Right renal pelvis (tissue), 4 donors: ENCODE data around the gene TMED7. TPM values are rescaled to one million over a fixed set of nuclear protein-coding genes. Genes with fewer than 3 reads are reported as not detected.

Source experiments
- DNase-seq, 4 donors: peaks; one replicate each; pipeline ENCODE4 v3.0.0-alpha.2; 2013; ENCODE audit warnings: low read depth in 4 of 4, low spot score in 3 of 4, missing footprints in 1 of 4
- polyA plus RNA-seq, 4 donors: library from polyadenylated mRNA; unstranded; fragments of 120-200 nt; gene quantifications; one replicate each; pipeline ENCODE4 v1.2.1, GENCODE V29; 2013; ENCODE audit not compliant: insufficient read length in 4 of 4

The TMED7 gene
- polyA plus RNA-seq, 4 donors, result 99.5 to 127 (median 120) TPM

GRCh38 chr5:115585265-115585664 is 40.6 kb downstream of the TMED7 start:
- no peak for DNase-seq

- DNase-seq, result no peak
These were observed 41.3 kb downstream of the TMED7 start for GRCh38 chr5:115584501-115584900.

DNA sequence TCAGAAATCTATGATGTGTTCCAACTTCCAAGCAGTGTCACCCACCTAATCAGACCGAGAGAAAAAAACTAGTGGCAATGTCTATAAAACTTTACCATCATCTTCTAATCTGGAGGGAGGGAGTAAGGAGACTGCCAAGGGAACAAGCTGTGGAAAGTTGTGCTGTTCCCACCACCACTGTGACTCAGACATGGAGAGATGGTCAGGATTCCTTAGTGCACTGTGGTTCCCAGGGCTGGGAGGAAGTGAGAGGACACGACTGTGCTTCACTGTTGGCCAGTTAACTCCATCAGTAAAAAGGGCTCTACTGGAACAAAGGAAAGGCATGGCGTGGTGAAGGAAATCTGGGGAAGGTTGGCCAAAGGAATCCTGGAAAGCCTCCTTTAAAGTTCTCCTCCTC is 42.4 kb downstream of the TMED7 start:
- DNase-seq, result no peak

GRCh38 chr5:115580941-115581340 is 44.9 kb downstream of the TMED7 start:
- no peak for DNase-seq

DNA sequence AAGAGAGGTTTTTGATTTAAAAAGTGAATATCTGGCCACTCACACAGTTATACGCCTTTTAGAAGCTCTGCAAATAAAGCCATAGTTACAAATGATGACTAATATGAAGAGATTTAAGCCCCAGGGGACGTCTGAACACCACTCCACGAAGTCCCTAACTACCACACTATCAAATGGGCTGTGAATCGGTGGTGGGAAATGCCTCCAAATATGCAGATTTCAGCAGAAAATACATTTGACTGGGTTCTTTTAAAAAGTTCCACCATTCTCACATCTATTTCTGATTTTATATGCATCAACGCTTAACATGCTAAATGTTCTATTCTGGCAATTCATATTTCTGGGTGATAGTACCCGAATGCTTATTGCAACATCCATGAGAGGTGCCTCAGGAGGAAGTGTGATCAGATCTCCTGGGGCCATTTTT is 46.1 kb downstream of the TMED7 start:
- DNase-seq, result no peak

DNA sequence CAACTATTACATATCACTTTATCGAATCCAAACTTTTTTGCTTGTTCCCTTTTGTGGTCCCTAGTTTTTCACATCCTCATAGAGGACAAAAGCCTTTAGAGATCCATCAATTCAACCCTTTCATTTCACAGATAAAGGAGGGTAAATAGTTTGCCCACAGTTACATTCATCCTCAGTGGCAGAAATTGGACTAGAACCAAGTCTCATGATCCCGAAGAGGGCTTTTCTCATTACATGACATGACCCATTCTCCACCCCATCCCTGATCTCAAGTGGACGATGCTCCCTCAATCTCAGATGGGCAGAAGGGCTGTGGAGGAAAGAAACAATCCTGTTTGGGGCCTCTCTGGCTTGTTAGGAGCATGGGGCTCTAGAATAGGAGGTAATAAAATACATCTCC is 46.6 kb downstream of the TMED7 start:
- DNase-seq, result no peak

DNA sequence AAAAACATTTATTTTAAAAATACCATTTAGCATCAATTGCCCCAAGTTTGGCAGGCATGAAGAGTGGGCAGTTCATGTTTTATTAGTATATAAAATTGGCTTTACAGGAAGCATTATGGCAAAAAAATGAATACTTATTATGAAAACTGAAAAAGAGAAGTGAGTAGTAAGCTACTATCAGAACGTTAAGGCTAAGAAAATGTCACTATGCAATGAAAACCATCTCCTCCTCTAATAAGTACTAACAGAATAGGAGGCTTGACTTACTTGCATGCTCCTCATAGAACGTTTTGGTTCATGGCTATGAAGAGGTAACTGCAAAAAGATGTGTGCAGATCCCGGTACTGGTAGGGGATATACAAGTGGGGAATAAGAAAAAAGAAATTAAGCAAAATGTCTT is 47.2 kb downstream of the TMED7 start:
- no peak for DNase-seq

- DNase-seq, result no peak
These were observed 48.1 kb downstream of the TMED7 start for GRCh38 chr5:115577741-115578140.

GRCh38 chr5:115577329-115577728 is 48.5 kb downstream of the TMED7 start:
- DNase-seq, result no peak

- no peak for DNase-seq
These were observed 50.4 kb downstream of the TMED7 start for GRCh38 chr5:115575167-115576070.

- DNase-seq, result no peak
These were observed 52.7 kb downstream of the TMED7 start for GRCh38 chr5:115573133-115573532.

- DNase-seq, result no peak
These were observed 54.4 kb downstream of the TMED7 start for GRCh38 chr5:115571441-115571878.

DNA sequence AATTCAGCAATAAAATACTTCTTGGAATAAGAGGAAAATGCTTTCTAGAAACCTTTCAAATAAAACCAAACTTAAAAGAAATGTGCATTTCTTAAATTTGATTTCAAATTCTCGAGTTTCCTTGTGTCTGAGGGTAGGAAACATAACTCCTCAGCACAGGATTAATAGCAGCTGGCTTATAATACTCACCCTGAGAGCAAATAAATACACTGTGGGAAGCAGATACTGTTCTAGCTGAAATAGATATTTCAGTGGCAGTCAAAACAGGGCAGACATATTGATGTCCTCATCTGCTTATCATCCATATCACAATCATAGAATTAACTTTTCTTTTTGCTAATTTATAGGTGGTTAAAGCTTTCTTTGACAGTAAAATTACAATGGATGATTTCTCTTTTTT is 57.2 kb downstream of the TMED7 start:
- no peak for DNase-seq

GRCh38 chr5:115565233-115565632 is 60.6 kb downstream of the TMED7 start:
- no peak for DNase-seq

Other genes with a start within 250 kb of the TMED7 start
- gene FEM1C, start 81.3 kb downstream of the TMED7 start, polyA plus RNA-seq, result 10 to 100 TPM; 18.9 to 25.8 (median 24.9) TPM
- 1 to 10 TPM; 2.7 to 5.5 (median 4.7) TPM for gene TICAM2, start 23.6 kb downstream of the TMED7 start, polyA plus RNA-seq
- gene CDO1, start 190.6 kb upstream of the TMED7 start, polyA plus RNA-seq, result 10 to 100 TPM; 18.1 to 28.6 (median 26.6) TPM
- gene ATG12, start 215.5 kb upstream of the TMED7 start, polyA plus RNA-seq, result 10 to 100 TPM; 43.3 to 56.2 (median 50.7) TPM
- 100 to 1,000 TPM; 125 to 147 (median 139) TPM for gene AP3S1, start 215.9 kb upstream of the TMED7 start, polyA plus RNA-seq